ENCODE measurements around the gene PRR5L. TPM values are rescaled to one million over a fixed set of nuclear protein-coding genes. Genes with fewer than 3 reads are reported as not detected.
A peak's percentile ranks its signal among the peaks of the same experiment; 100 is the strongest.

The PRR5L gene
- total and polyA plus RNA-seq, 12 donors, result 1.7 to 10.2 (median 7.3) TPM

- Histone ChIP-seq H3K27me3 (peaks cover 11% of the 10 kb centered on the region), H3K27ac (no peak overlapping the region), H3K4me3 (no peak overlapping the region), H3K36me3 (replicated peaks in 1 of 2) (no peaks in the 10 kb centered on the region), H3K4me1 (replicated peaks in 1 of 2) (peaks cover 7 to 14% of the 10 kb centered on the region in 2 donors), H3K9me3 (replicated peaks in 1 of 3) (no peaks in the 10 kb centered on the region)
- TF ChIP-seq POLR2A (IDR thresholded peaks at IDR 0.05), result no peak
- TF ChIP-seq, protein P1, sequence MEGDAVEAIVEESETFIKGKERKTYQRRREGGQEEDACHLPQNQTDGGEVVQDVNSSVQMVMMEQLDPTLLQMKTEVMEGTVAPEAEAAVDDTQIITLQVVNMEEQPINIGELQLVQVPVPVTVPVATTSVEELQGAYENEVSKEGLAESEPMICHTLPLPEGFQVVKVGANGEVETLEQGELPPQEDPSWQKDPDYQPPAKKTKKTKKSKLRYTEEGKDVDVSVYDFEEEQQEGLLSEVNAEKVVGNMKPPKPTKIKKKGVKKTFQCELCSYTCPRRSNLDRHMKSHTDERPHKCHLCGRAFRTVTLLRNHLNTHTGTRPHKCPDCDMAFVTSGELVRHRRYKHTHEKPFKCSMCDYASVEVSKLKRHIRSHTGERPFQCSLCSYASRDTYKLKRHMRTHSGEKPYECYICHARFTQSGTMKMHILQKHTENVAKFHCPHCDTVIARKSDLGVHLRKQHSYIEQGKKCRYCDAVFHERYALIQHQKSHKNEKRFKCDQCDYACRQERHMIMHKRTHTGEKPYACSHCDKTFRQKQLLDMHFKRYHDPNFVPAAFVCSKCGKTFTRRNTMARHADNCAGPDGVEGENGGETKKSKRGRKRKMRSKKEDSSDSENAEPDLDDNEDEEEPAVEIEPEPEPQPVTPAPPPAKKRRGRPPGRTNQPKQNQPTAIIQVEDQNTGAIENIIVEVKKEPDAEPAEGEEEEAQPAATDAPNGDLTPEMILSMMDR (IDR thresholded peaks at IDR 0.05), result no peak
- WGBS, 4 donors, result 93 to 95% (median 94%) methylated on average over 3 of the region's 3 CpGs
- no peak for DNase-seq
- intact Hi-C loops (cut with DNase I), result no loop called here
Measured at GRCh38 chr11:36379653-36380052, 83.6 kb downstream of the PRR5L start.

DNA sequence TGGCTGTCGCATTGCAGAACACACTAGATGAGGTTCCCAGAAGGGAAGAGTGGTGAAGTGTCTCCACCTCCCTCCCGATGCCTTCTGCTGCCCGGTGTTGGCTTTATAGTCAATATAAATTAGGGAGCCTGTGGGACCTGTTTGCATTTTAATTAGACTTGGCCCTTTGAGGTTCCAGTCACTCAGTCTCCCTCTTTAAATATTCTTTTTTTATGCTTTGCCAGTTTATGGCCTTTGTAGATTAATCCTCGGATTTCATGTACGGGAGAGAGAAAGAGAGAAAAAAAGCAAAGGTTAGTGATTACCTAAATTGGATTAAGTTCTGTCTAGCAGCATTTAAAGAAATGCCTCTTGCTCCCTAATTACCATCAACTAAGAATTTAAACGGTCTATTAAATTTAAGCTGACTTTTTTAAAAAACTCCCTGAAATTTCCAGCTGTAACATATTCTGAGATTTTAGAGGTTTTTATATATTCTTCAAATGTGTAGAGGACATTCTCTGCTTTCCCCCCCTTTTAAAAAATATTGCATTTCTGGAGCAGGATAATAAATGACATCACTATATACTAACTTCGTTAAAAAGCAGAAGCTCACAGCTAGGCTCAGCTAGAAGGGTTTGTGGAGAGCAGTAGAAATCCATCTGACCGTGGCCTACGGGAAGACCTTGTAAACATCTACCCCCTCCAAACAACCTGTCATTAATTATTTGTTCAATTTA, 84.4 kb downstream of the PRR5L start:
- intact Hi-C loops (cut with DNase I), result no loop called here
- 70 to 83% (median 80%) methylated on average over 9 of the region's 9 CpGs for WGBS, 4 donors
- Histone ChIP-seq H3K4me1 (replicated peaks in 1 of 2) (peaks cover 7 to 14% of the 10 kb centered on the region in 2 donors), H3K9me3 (replicated peaks in 1 of 3) (no peaks in the 10 kb centered on the region), H3K4me3 (peak overlapping the region in 1 of 4 donors; percentile 23), H3K27me3 (peaks cover 11% of the 10 kb centered on the region), H3K27ac (no peak overlapping the region), H3K36me3 (replicated peaks in 1 of 2) (no peaks in the 10 kb centered on the region)
- TF ChIP-seq, protein P1 (IDR thresholded peaks at IDR 0.05), result no peak
- TF ChIP-seq POLR2A (IDR thresholded peaks at IDR 0.05), result no peak
- DNase-seq, result no peak

- no peaks in the 10 kb centered on the region for H3K9me3 ChIP-seq (replicated peaks in 1 of 3)
- TF ChIP-seq, protein P1 (IDR thresholded peaks at IDR 0.05), result no peak
- TF ChIP-seq POLR2A (IDR thresholded peaks at IDR 0.05), result no peak
- H3K4me1 ChIP-seq (replicated peaks in 1 of 2), result peaks cover 7 to 14% of the 10 kb centered on the region in 2 donors
- intact Hi-C loops (cut with DNase I), result no loop called here
- H3K4me3 ChIP-seq, result peak overlapping the region in 1 of 4 donors; percentile 23
- H3K36me3 ChIP-seq (replicated peaks in 1 of 2), result no peaks in the 10 kb centered on the region
- peaks cover 11% of the 10 kb centered on the region for H3K27me3 ChIP-seq
- WGBS, 4 donors, result 58 to 78% (median 74%) methylated on average over 4 of the region's 4 CpGs
- no peak overlapping the region for H3K27ac ChIP-seq
- no peak for DNase-seq
Measured at GRCh38 chr11:36381015-36381360, 84.9 kb downstream of the PRR5L start.

DNA sequence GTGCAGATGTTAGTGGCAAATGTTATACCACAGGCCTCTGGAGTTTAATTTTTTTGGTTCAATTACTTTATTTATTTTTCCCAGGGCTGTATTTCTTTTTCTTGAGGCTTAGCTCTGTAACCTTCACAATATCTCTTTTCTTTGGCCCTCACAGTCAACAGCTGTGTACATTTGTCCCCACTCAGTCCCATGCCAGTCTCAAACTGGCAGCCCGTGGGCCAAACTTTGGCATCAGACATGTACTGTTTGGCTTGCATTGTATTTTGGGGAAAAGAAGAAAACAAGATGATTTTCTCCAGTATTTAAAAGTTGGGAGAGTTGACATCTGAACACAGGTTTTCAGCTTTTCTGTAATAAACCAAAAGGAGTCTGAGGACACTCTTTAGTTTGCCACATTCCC, 87.1 kb downstream of the PRR5L start:
- Histone ChIP-seq H3K4me1 (replicated peaks in 1 of 2) (peaks cover 0 to 7% of the 10 kb centered on the region in 2 donors), H3K36me3 (replicated peaks in 1 of 2) (no peaks in the 10 kb centered on the region), H3K27me3 (no peaks in the 10 kb centered on the region), H3K9me3 (replicated peaks in 1 of 3) (no peaks in the 10 kb centered on the region), H3K27ac (no peak overlapping the region), H3K4me3 (no peak overlapping the region)
- TF ChIP-seq, protein P1 (IDR thresholded peaks at IDR 0.05), result no peak
- no peak for TF ChIP-seq POLR2A (IDR thresholded peaks at IDR 0.05)
- intact Hi-C loops (cut with DNase I), result no loop called here
- 67 to 100% (median 91%) methylated on average over 1 of the region's 1 CpG for WGBS, 4 donors
- no peak for DNase-seq
